Activated T-helper 2 cell treated with anti-CD3 and anti-CD28 coated beads, Interferon-gamma antibody, Interleukin-2, Interleukin-4, amounts not matched to agents 10 μg/mL and 5 μg/mL and 100 μg/mL, durations not matched to agents 14 hours and 24 hours and 36 hours (primary cell): Measurements from ENCODE around the gene TBC1D5. TPM values are rescaled to one million over a fixed set of nuclear protein-coding genes. Genes with fewer than 3 reads are reported as not detected.

Source experiments
- DNase-seq: peaks from one replicate; pipeline ENCODE4 v3.0.0; 2021; ENCODE audit warnings: low spot score
- H3K27ac Mint-ChIP-seq: one replicate; pipeline ENCODE4 v1.8.0; 2021; ENCODE audit warnings: mixed read lengths
- H3K27me3 Mint-ChIP-seq: one replicate; pipeline ENCODE4 v1.8.0; 2021; ENCODE audit warnings: low read depth, mixed read lengths
- H3K36me3 Mint-ChIP-seq: one replicate; pipeline ENCODE4 v1.8.0; 2021; ENCODE audit warnings: low read depth, mixed read lengths
- H3K4me1 Mint-ChIP-seq: one replicate; pipeline ENCODE4 v1.8.0; 2021; ENCODE audit warnings: low read depth, mixed read lengths
- H3K4me3 Mint-ChIP-seq: one replicate; pipeline ENCODE4 v1.8.0; 2021; ENCODE audit warnings: low read depth, mild to moderate bottlenecking, moderate library complexity, mixed read lengths
- H3K9me3 Mint-ChIP-seq: one replicate; pipeline ENCODE4 v1.8.0; 2021; ENCODE audit warnings: mixed read lengths
- intact Hi-C: fragments of 100-400 bp; cut with micrococcal nuclease; formaldehyde crosslinking; loops from one replicate; pipeline ENCODE4 v1.15.1; 2023
- total RNA-seq: library from RNA; stranded (reverse); gene quantifications from 2 replicates; pipeline ENCODE4 v1.2.3, GENCODE V29; 2022

Gene TBC1D5
- total RNA-seq, 1 donor from 2014 or later: 43.9 TPM

- intact Hi-C loops: no loop called here
- Mint-ChIP-seq H3K4me1 (no peaks in the 10 kb centered on the region), H3K36me3 (no peaks in the 10 kb centered on the region), H3K27me3 (peaks cover 39% of the 10 kb centered on the region), H3K4me3 (no peak overlapping the region), H3K27ac (no peak overlapping the region), H3K9me3 (no peaks in the 10 kb centered on the region)
- no peak for DNase-seq
Observed at GRCh38 chr3:17765819-17766472, 23.5 kb upstream of the TBC1D5 start.

DNA sequence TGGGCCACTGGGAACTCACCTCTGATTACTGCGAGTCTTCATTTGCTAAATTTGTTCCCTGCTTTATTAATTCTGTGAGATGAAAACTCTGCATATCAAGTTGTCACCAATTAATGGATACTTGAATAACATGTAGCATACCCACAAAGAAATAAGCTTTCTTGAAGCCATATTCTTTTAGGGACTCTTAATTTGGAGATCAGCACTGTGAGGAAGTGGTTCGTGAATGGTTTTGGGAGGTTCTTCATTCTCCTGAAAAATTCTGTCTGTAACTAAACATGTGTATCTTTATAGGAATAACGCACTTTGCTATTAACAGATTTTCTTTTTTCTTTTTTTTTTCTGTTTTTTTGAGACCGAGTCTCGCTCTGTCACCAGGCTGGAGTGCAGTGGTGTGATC lies 19.1 kb upstream of the TBC1D5 start:
- no peak overlapping the region for H3K27ac Mint-ChIP-seq
- intact Hi-C loops: no loop called here
- no peak overlapping the region for H3K4me3 Mint-ChIP-seq
- no peaks in the 10 kb centered on the region for H3K36me3 Mint-ChIP-seq
- peaks cover 27% of the 10 kb centered on the region for H3K27me3 Mint-ChIP-seq
- H3K9me3 Mint-ChIP-seq: no peaks in the 10 kb centered on the region
- no peaks in the 10 kb centered on the region for H3K4me1 Mint-ChIP-seq
- no peak for DNase-seq

- H3K9me3 Mint-ChIP-seq: no peaks in the 10 kb centered on the region
- DNase-seq: no peak
- intact Hi-C loops: no loop called here
- no peak overlapping the region for H3K27ac Mint-ChIP-seq
- H3K4me3 Mint-ChIP-seq: no peak overlapping the region
- H3K27me3 Mint-ChIP-seq: peaks cover 23% of the 10 kb centered on the region
- peaks cover 10% of the 10 kb centered on the region for H3K4me1 Mint-ChIP-seq
- no peaks in the 10 kb centered on the region for H3K36me3 Mint-ChIP-seq
Observed at GRCh38 chr3:17759901-17760300, 17.5 kb upstream of the TBC1D5 start.

DNA sequence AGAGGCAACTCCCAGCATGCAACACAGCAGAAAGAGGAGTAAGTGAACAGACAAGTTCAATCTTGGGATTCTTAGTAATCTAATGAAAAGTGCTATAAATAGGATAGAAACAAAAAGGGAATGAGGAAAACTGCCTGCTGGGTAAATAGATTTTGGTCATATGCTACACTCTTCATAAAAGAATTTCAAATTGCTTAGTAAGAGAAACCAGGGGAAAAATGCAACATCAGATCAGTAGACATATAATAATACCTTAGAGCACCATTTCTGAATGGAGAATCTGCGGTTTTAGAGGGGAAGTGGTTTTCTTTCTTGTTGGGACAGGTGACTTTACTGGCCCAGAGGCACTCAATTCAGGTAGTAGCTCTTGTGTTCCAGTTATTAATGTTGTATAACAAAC lies 13.4 kb upstream of the TBC1D5 start:
- no peak overlapping the region for H3K4me3 Mint-ChIP-seq
- H3K4me1 Mint-ChIP-seq: peaks cover 10% of the 10 kb centered on the region
- peaks cover 17% of the 10 kb centered on the region for H3K27me3 Mint-ChIP-seq
- no peaks in the 10 kb centered on the region for H3K9me3 Mint-ChIP-seq
- no peaks in the 10 kb centered on the region for H3K36me3 Mint-ChIP-seq
- DNase-seq: no peak
- H3K27ac Mint-ChIP-seq: no peak overlapping the region
- intact Hi-C loops: no loop called here

- H3K27ac Mint-ChIP-seq: no peak overlapping the region
- no peaks in the 10 kb centered on the region for H3K36me3 Mint-ChIP-seq
- H3K27me3 Mint-ChIP-seq: peaks cover 17% of the 10 kb centered on the region
- no peak overlapping the region for H3K4me3 Mint-ChIP-seq
- no peak for DNase-seq
- H3K4me1 Mint-ChIP-seq: peaks cover 22% of the 10 kb centered on the region
- intact Hi-C loops: no loop called here
- no peaks in the 10 kb centered on the region for H3K9me3 Mint-ChIP-seq
Observed at GRCh38 chr3:17753632-17753992, 11.2 kb upstream of the TBC1D5 start.

DNA sequence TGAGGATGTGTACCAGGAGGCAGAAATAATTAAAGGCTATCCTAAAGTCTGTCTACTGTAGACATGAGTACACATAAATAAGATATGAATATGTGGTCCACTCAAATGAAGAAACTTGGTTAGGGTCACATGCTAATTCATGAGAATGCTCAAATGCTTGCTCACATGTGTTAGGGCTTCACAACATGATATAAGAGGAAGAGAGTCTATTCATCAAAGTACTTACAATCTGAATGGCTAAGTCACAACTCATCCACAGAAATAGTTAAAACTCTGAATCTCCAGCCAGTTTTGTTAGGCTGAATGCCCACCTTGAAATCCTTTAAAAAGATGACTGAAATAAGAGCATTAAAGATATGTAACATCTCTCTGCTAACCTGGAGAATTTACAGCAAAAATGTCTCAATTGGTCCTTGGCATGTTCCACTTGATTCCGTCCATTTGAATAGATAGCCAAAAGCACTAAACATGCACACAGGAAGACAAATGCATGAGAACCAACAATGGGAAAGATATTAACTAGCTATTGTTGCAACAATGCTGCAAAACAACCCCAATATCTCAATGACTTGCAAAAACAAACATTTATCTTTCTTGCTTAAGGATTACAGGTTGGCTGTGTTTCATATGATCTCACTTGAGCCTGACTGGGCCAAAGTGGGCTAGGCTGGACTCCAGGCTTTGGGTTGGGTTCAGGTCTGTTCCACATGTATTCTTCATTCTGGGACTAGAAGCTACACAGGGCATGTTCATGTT lies 10.6 kb upstream of the TBC1D5 start:
- Mint-ChIP-seq H3K4me1 (peaks cover 22% of the 10 kb centered on the region), H3K27ac (no peak overlapping the region), H3K27me3 (peaks cover 14% of the 10 kb centered on the region), H3K9me3 (no peaks in the 10 kb centered on the region), H3K4me3 (no peak overlapping the region), H3K36me3 (no peaks in the 10 kb centered on the region)
- intact Hi-C loops: no loop called here
- no peak for DNase-seq

DNA sequence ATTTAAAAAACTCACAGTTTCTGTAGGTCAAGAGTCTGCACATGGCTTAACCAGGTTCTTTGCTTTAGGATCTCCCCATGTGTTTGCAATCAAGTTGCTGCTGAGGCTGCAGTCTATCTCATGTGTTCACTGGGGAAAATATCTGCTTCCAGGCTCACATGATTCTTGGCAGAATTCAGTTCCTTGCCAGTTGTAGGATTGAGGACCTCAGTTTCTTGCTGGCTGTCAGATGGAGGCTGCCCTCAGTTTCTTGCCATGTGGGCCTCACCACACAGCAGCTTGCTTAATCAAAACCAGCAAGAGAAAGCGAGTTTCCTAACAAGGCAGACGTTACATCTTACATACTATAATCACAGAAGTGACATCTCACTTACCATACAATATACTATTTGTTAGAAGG lies 10.0 kb upstream of the TBC1D5 start:
- DNase-seq: no peak
- intact Hi-C loops: no loop called here
- no peak overlapping the region for H3K4me3 Mint-ChIP-seq
- H3K4me1 Mint-ChIP-seq: peaks cover 25% of the 10 kb centered on the region
- H3K9me3 Mint-ChIP-seq: no peaks in the 10 kb centered on the region
- peaks cover 13% of the 10 kb centered on the region for H3K27me3 Mint-ChIP-seq
- H3K27ac Mint-ChIP-seq: no peak overlapping the region
- no peaks in the 10 kb centered on the region for H3K36me3 Mint-ChIP-seq

DNA sequence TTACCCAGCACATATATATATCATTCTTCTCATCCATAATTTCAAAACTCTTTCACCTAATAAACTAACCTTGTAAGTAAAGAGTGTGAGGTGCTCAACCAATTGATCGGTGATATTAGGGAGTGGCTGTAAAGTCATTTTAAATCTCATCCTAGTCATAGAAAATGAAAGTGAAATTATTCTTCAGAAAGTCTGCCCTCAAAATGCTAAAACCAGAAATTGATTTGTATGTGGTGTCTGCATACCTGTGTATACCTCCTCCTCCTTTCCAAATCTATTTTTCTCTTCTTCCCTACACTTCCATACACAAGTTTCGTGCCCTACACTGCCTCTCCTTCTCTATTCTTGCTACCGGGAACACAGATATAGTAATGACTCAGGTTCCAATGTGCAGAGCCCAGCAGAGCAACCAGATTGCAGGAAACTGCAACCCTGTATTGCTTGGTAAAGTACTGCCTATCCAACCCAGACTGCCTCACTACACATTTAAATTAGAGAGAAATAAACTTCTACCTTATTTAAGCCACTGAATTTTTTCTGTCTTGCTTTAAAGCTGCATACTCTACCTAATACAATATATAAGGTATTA lies 7.4 kb upstream of the TBC1D5 start:
- H3K4me3 Mint-ChIP-seq: peak overlapping the region; percentile 53
- peaks cover 13% of the 10 kb centered on the region for H3K27me3 Mint-ChIP-seq
- intact Hi-C loops: loop anchor here (10.0 kb wide), 1 partner anchor 805 kb away; no protein-coding TSS in a partner anchor
- no peaks in the 10 kb centered on the region for H3K36me3 Mint-ChIP-seq
- H3K4me1 Mint-ChIP-seq: peaks cover 21% of the 10 kb centered on the region
- no peaks in the 10 kb centered on the region for H3K9me3 Mint-ChIP-seq
- H3K27ac Mint-ChIP-seq: no peak overlapping the region
- DNase-seq: no peak

DNA sequence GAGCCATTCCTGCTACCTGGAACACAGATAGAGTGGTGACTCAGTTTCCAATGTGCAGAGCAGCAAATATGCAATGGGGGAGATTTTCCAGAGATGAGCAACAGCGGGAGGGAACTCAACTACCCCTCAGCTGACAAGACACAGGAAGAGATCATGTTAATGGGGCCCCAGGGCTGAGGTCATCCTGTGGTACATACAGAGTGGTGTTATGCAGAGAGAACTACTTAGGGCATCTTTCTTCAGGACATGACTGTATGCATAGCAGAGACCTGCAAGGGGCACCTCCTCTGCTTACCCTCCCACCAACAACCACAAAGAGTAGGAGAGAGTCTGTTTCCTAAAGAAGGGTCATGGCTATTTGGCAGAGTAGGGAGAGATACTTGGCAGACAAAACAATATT lies 6.8 kb upstream of the TBC1D5 start:
- no peaks in the 10 kb centered on the region for H3K36me3 Mint-ChIP-seq
- DNase-seq: no peak
- H3K4me3 Mint-ChIP-seq: peak overlapping the region; percentile 53
- H3K27ac Mint-ChIP-seq: no peak overlapping the region
- intact Hi-C loops: loop anchor here (10.0 kb wide), 1 partner anchor 806 kb away; no protein-coding TSS in a partner anchor
- H3K9me3 Mint-ChIP-seq: no peaks in the 10 kb centered on the region
- H3K27me3 Mint-ChIP-seq: peaks cover 13% of the 10 kb centered on the region
- H3K4me1 Mint-ChIP-seq: peaks cover 21% of the 10 kb centered on the region

GRCh38 chr3:17747890-17748247 lies 5.4 kb upstream of the TBC1D5 start:
- intact Hi-C loops: loop anchor here (10.0 kb wide), 1 partner anchor 807 kb away; no protein-coding TSS in a partner anchor
- no peak for DNase-seq
- no peak overlapping the region for H3K4me3 Mint-ChIP-seq
- peaks cover 30% of the 10 kb centered on the region for H3K4me1 Mint-ChIP-seq
- no peak overlapping the region for H3K27ac Mint-ChIP-seq
- no peaks in the 10 kb centered on the region for H3K9me3 Mint-ChIP-seq
- H3K27me3 Mint-ChIP-seq: peaks cover 8% of the 10 kb centered on the region
- H3K36me3 Mint-ChIP-seq: no peaks in the 10 kb centered on the region

GRCh38 chr3:17747174-17747889 lies 4.9 kb upstream of the TBC1D5 start:
- H3K36me3 Mint-ChIP-seq: no peaks in the 10 kb centered on the region
- H3K4me1 Mint-ChIP-seq: peaks cover 30% of the 10 kb centered on the region
- H3K27ac Mint-ChIP-seq: peak overlapping the region; percentile 47
- no peak for DNase-seq
- H3K4me3 Mint-ChIP-seq: no peak overlapping the region
- intact Hi-C loops: loop anchor here (10.0 kb wide), 1 partner anchor 807 kb away; no protein-coding TSS in a partner anchor
- H3K9me3 Mint-ChIP-seq: no peaks in the 10 kb centered on the region
- H3K27me3 Mint-ChIP-seq: peaks cover 2% of the 10 kb centered on the region

DNA sequence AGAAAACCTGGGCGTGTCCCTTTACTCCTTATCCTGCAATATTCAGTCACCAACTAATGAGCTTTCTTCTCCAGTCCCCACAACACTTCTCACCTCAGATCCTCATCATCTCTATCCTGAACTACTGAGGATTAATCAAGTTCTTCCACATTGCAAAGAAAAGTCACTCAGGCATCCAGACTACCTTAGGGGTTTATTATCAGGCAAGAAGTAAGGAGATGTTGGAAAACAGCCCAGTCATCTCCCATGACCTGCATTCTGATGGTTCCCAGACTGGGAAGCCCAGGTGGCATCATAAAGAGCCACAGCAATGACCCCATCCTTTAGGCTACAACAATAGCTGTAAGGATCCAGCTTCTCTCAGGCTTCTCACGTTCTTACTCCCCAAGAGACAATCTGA lies 3.5 kb upstream of the TBC1D5 start:
- Mint-ChIP-seq H3K9me3 (no peaks in the 10 kb centered on the region), H3K27me3 (no peaks in the 10 kb centered on the region), H3K36me3 (peaks cover 2% of the 10 kb centered on the region), H3K27ac (no peak overlapping the region), H3K4me3 (no peak overlapping the region), H3K4me1 (peaks cover 34% of the 10 kb centered on the region)
- no peak for DNase-seq
- intact Hi-C loops: loop anchor here (10.0 kb wide), 1 partner anchor 809 kb away; no protein-coding TSS in a partner anchor
